H1 (cell line): Measurements from ENCODE around the gene R3HDM1. TPM values are rescaled to one million over a fixed set of nuclear protein-coding genes. Genes with fewer than 3 reads are reported as not detected.

ENCODE experiments used
- ATF2 ChIP-seq: IDR thresholded peaks from 2 replicates; pipeline ENCODE4 v1.6.1; 2012; ENCODE audit warnings: low read length, inconsistent platforms
- CHD2 ChIP-seq: IDR thresholded peaks from 2 replicates; pipeline ENCODE4 v1.6.1; 2012; ENCODE audit warnings: low read length, improper control_type of control experiment
- CHD7 ChIP-seq: fragments of 300-600 bp; sonication (generic); IDR thresholded peaks from 2 replicates; pipeline ENCODE4 v1.7.1; 2012; ENCODE audit warnings: low read length, moderate library complexity, mild to moderate bottlenecking, inconsistent platforms; ENCODE audit not compliant: insufficient replicate concordance
- CREB1 ChIP-seq: IDR thresholded peaks from 2 replicates; pipeline ENCODE4 v1.6.1; 2012; ENCODE audit warnings: inconsistent platforms
- CTBP2 ChIP-seq: IDR thresholded peaks from 2 replicates; pipeline ENCODE4 v1.7.0; 2011; ENCODE audit warnings: borderline replicate concordance, mild to moderate bottlenecking, moderate library complexity, mixed read lengths, low read length; ENCODE audit not compliant: insufficient read depth, insufficient read length
- GABPA ChIP-seq: IDR thresholded peaks from 2 replicates; pipeline ENCODE4 v1.6.1; 2011; ENCODE audit warnings: mild to moderate bottlenecking, low read length, moderate library complexity, borderline replicate concordance; ENCODE audit not compliant: insufficient read depth
- SAP30 ChIP-seq: fragments of 300-600 bp; sonication (generic); IDR thresholded peaks from 2 replicates; pipeline ENCODE4 v1.7.1; 2012; ENCODE audit warnings: low read length, moderate library complexity, mild to moderate bottlenecking, inconsistent platforms; ENCODE audit not compliant: insufficient read depth, insufficient replicate concordance
- SIRT6 ChIP-seq: IDR thresholded peaks from one replicate; pipeline ENCODE4 v1.7.1; 2012; ENCODE audit warnings: low read length, inconsistent platforms
- SUZ12 ChIP-seq: fragments of 200-600 bp; sonication (generic); IDR thresholded peaks from 2 replicates; pipeline ENCODE4 v1.6.1; 2012; ENCODE audit warnings: mild to moderate bottlenecking, inconsistent platforms, low read length, moderate library complexity, mixed read lengths
- TAF1 ChIP-seq: IDR thresholded peaks from 2 replicates; pipeline ENCODE4 v1.6.1; 2011; ENCODE audit warnings: mild to moderate bottlenecking, low read depth, low read length
- YY1 ChIP-seq: IDR thresholded peaks from 2 replicates; pipeline ENCODE4 v1.6.1; 2011; ENCODE audit warnings: low read depth, mild to moderate bottlenecking, low read length
- polyA plus RNA-seq, 7 experiments: library from polyadenylated mRNA; depleted of rRNA in 3 of 7; stranded (reverse) in 5 of 7; unstranded in 2 of 7; fragments of >200 nt in 5 of 7; fragments of 200-250 nt in 2 of 7; gene quantifications; 1 replicate in 5 of 7; 2 replicates in 1 of 7; 4 replicates in 1 of 7; pipeline versions ENCODE4 v1.2.1 to v1.2.3, GENCODE V29; 2011 to 2013; ENCODE audit warnings: missing spikeins in 2 of 7, mixed read lengths in 2 of 7
- total RNA-seq: library from RNA; stranded (reverse); fragmentation: NEBNext Ultra II Directional; extraction: Animal tissue kit (Norgen Biotek cat#: 25700); gene quantifications from 2 replicates; pipeline ENCODE4 v1.2.1, GENCODE V29; 2021

Gene R3HDM1
- total and polyA plus RNA-seq, 2 of the 8 experiments (the other 6 are each of a cell fraction or from before 2014, with no cell fraction given), result 77.7 to 120 TPM

- TF ChIP-seq CHD7, result no peak
- TF ChIP-seq CTBP2, result no peak
- TF ChIP-seq TAF1, result no peak
- no peak for TF ChIP-seq CHD2
- TF ChIP-seq CREB1, result no peak
- TF ChIP-seq SIRT6, result no peak
- no peak for TF ChIP-seq YY1
- TF ChIP-seq SAP30, result no peak
- no peak for TF ChIP-seq GABPA
- TF ChIP-seq ATF2, result no peak
- TF ChIP-seq SUZ12, result no peak
Observed at GRCh38 chr2:135740206-135740605, 208.9 kb downstream of the R3HDM1 start (continued).
